ENCODE measurements around the gene NDUFV2.
"Not testable (repeated sequence)": the region's sequence is repeated elsewhere in the genome, so short reads cannot be mapped to it uniquely, and the experiment has no call there.

DNA sequence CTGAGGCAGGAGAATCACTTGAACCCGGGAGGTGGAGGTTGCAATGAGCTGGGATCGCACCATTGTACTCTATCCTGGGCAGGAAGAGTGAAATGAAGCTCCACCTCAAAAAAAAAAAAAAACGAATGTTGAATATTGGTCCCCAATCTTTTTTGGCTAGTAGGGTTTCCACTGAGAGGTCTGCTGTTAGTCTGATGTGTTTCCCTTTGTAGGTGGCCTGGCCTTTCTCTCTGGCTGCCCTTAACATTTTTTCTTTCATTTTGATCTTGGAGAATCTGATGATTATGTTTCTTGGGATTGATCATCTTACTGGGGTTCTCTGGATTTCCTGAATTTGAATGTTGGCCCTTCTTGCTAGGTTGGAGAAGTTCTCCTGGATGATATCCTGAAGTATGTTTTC is 69.4 kb downstream of the NDUFV2 start:
- TF ChIP-seq, protein P1, sequence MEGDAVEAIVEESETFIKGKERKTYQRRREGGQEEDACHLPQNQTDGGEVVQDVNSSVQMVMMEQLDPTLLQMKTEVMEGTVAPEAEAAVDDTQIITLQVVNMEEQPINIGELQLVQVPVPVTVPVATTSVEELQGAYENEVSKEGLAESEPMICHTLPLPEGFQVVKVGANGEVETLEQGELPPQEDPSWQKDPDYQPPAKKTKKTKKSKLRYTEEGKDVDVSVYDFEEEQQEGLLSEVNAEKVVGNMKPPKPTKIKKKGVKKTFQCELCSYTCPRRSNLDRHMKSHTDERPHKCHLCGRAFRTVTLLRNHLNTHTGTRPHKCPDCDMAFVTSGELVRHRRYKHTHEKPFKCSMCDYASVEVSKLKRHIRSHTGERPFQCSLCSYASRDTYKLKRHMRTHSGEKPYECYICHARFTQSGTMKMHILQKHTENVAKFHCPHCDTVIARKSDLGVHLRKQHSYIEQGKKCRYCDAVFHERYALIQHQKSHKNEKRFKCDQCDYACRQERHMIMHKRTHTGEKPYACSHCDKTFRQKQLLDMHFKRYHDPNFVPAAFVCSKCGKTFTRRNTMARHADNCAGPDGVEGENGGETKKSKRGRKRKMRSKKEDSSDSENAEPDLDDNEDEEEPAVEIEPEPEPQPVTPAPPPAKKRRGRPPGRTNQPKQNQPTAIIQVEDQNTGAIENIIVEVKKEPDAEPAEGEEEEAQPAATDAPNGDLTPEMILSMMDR (IDR thresholded peaks at IDR 0.05), result not testable (repeated sequence)
- TF ChIP-seq POLR2A (IDR thresholded peaks at IDR 0.05), result not testable (repeated sequence)

Data from tibial nerve (tissue), 3 donors.